NCI-H82 treated with DMSO at 0.1 percent for 48 hours (cell line): ENCODE data around the gene PCP4.
A peak's percentile ranks its signal among the peaks of the same experiment; 100 is the strongest.

Source experiments
- DNase-seq: peaks from one replicate; lab custom pipeline; 2025; ENCODE audit not compliant: unreplicated experiment; lab: John Stamatoyannopoulos, UW

Gene PCP4

DNA sequence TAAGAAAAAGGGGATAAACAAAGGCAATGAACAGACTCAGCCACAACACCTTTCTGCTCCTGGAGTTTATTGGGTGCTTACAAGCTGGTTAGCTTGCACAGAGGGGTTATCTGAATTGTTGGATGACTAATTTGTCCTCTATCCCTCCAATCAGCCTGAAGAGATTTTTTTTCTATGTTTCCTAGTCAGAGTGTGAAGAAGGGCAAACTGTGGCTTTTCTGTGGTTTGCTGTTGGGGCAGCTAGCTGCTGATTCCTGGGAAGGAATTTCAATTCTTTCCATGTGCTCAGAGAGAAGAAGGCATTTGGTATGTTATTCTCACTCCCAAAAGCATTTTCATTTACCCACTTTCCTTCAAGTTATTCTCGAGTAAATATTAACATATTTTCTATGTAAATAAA, 48.6 kb downstream of the PCP4 start:
- no peak for DNase-seq

- DNase-seq, result no peak
Measured at GRCh38 chr21:39918558-39918957, 51.3 kb downstream of the PCP4 start.

DNA sequence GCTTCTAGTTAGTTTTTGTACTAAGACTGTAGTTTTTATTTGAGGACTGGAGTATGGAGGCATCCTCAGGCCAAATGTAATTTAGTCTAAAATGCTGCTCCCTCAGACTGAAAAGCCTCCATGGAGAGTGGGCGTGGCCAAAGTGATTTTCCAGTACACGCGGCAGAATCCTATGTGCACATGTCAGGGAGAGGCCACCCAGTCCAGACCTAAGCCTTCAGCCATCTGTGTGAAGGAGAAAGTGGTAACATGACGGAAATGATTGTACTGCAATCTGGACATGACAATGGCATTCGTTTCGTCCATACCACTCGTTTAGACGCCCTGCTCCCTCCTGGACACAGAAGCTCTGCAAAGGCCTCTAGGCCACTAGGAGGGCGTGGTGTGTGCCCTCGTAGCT, 56.2 kb downstream of the PCP4 start:
- DNase-seq, result peak; percentile 12

DNA sequence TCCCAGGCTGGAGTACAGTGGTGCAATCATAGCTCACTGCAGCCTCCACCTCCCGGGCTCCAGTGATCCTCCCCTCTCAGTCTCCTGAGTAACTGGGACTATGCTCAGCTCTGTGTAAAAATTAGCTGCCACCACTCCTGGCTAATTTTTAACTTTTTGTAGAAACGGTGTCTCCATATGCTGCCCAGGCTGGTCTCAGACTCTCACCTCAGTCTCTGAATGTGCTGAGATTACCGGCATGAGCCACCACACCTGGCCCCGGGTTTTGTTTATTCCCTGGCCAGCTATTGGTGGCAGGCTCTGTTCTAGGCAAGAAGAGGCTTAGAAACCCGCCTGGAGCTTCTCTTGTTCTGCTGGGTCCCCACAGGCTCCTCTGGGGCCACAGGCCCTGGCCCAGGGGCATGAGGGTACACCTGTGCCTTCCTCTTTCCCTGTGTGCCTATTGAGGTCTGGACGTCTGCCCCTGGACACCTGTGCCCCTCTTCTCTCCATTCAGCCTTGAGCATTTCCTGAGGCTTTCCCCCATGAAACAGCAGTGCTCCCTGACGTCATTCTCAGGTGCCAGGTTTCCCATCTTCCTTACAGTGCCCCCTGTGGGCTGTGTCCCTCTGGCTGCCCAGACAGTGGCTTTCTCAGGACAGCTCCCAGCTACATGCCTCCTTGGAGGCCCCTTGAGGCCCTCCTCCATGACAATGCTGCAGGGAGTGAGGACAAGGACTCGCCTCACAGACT, 57.5 kb downstream of the PCP4 start:
- no peak for DNase-seq

DNA sequence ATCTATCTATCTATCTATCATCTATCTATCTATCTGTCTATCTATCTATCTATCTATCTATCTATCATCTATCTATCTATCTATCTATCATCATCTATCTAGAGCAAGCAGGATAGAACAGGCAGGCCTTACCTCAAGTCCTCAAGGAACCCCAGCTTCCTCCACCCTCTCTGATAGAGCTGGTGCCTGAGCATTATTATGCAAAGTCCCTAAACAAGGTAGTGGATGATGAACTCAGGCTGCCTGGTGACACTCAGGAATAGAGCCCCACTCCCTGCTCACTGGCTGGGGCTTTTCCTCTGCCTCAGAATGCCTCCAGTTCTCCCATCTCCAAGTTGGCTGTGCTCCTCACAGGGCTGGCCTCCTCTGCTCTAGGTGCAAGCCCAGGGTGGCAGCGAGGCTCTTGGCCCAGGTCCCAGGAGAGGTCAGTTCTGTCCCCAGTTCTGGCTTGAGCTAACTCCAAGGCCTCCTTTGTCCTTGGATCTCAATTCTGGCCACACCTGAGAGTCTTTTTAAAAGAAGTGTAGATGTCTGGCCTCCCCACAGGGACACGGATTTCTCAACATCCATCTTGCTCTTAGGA, 60.2 kb downstream of the PCP4 start:
- no peak for DNase-seq

GRCh38 chr21:39932335-39932734, 65.1 kb downstream of the PCP4 start:
- DNase-seq, result no peak

DNA sequence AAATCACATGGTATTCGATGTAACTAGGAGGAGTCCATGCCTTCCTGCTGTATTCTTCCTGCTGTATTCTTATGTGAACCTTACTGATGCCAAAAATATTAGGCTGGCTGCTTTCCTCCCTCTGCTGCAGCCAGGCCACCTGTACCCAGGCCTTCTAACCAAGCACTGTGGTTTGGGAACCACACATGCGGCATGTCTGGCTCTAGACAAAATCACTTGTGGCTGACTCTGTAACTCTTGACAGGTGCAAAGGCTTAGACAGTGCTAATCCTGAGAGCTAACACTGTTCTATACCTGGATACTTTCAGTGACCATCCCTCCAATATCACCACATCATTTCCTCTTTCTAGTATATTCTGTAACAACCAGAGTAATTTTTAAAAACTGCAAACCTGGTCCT, 67.7 kb downstream of the PCP4 start:
- no peak for DNase-seq

- no peak for DNase-seq
Measured at GRCh38 chr21:39935716-39936115, 68.5 kb downstream of the PCP4 start.

- no peak for DNase-seq
Measured at GRCh38 chr21:39938086-39938625, 70.9 kb downstream of the PCP4 start.

DNA sequence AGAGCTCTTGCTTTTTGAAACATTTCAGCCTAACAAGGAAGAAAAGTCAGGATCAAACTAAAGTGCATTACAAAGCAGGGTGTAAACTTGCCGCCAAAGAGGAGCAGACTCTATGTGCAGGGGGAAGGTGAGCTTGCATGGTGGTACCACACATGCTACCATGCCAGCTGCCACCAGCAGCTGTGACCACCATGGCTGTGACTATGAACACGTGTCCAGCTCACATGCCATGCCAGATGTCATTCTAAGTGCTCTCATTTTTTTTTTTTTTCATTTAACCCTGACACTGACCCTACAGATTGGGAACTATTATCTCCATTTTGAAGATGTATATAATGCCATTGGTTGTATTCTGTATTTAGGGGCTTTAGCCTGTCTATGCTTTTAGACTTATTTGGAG, 79.0 kb downstream of the PCP4 start:
- DNase-seq, result no peak

GRCh38 chr21:39947031-39947430, 79.8 kb downstream of the PCP4 start:
- DNase-seq, result no peak

DNA sequence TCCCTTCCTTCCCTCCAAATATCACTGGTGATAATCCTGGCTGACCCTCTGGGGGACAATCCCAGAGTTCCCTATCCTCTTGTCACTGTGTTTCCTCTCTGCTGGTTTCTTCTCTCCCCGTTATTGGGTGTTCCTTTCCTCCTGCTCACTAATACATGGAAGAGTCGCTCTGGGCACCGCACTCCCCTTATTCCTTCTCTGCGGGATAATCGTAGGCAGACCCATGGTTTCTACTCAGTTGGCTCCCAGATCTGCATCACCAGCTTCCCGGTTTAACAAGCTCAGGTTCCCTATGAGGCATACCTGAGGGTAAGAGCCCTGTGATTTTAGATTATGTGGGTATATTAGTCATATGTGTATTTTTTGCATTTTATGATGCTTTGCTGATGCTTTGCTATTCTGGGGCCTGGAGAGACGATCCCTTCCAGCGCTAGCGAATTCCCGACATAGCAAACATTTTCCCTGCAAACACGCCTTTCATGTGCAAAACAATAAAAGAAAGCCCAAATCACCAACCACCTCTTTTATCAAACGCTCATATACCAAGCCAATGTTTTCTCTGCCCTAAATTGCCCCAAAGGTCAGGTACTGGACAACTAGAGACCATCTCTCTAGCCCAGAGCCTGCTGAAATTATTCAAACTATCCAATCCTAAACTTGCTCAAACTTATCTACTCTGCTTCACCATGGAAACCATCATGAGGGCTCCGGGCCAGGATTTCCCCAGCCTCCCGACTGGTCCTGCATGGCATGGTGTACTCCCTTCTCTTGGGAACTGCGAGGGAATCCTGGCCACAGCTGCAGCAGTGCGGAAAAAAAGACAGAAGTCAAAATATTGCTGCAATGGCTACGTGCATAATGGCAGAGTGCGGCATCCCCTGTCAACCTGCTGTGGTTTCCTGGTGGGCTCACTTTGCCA, 84.2 kb downstream of the PCP4 start:
- DNase-seq, result no peak

GRCh38 chr21:39952265-39952664, 85.0 kb downstream of the PCP4 start:
- no peak for DNase-seq

DNA sequence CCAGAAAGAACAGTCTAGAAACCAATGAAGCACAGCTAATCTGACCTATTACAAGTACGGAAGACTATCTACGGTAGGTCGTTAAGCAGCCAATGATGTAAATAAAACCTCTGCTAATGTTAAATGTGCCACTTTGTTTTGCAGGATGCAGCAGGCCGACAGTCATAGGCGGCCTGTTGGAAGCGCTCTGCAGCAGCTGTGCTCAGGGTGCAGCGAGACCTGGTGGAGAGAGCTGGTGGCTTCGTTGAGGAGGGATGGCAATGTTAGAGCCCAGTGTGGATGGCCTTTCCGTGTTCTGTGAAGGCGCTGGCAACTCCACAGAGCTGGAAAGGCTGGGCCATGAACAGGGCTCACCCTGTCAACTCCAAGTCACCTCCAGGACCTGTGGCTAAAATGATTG, 87.3 kb downstream of the PCP4 start:
- no peak for DNase-seq

DNA sequence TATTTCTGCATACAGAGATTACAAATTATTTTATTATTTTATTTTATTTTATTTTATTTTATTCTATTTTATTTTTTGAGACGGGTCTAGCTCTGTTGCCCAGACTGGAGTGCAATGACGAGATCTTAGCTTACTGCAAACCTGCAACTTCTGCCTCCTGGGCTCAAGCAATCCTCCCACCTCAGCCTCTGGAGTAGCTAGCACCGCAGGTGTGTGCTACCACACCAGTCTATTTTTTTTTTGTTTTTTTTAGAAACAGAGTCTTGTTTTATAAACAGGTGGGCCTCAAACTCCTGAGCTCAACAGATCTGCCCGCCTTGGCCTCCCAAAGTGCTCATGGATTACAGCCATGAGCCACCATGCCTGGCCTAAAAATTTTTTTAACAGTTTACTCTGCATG, 88.1 kb downstream of the PCP4 start:
- no peak for DNase-seq

GRCh38 chr21:39956586-39956985, 89.3 kb downstream of the PCP4 start:
- DNase-seq, result no peak

DNA sequence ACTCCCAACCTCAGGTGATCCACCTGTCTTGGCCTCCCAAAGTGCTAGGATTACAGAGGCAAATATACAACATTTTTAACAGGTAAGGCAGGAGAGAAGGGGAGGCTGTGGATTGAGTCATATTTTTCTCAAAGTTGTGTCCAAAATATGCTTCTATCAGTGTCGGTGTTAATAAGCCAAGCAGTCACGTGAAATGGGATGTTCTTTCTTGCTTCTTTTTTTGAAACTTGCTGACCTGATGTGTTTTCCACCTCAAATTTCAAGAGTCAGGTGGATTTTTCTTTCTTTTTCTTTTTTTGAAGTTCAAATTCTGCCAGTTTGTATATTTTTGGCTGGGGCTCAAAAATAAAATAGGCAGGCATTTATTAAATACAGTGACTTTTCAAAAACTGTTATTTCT, 91.5 kb downstream of the PCP4 start:
- no peak for DNase-seq

- no peak for DNase-seq
Measured at GRCh38 chr21:39961251-39961650, 94.0 kb downstream of the PCP4 start.

GRCh38 chr21:39965026-39965425, 97.8 kb downstream of the PCP4 start:
- no peak for DNase-seq

DNA sequence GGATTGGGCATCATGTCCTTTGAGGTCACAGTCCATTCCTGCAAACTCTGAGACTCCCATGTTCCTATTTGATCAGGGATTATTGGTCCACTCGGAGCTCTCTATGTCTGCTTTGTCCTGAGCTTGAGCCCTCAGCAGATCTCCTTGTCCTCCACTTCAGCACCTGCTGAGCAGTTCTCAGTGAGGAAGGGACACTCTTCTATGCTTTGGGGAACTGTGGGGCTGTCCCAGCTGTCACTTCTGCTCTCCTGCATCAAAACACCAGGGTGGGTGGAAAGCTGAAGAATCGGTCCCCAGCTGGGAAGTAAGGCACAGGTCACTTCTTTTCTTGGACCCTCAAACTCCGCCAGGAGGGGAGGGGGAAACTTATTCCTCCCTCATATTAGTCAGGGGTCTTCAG, 99.5 kb downstream of the PCP4 start:
- no peak for DNase-seq

DNA sequence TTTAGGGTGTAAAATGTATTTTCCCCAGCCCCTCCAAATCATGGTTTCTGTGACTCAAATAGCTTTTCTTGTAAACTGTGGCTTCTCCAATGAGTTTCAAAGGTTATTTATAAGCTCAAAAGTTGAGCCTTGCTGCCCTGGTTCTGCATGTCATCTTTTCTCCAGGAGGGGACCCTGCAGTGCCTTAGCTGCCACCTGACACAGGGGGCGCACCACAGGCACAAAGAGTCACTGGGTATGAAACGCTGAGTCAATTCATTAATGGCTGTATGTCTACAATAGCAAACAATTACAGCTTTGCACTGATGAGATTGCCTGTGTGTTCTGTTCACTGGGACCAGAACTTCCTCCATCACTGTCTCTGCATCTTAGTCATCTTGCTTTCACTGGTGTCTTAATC, 100.8 kb downstream of the PCP4 start:
- no peak for DNase-seq
